HepG2 (cell line): ENCODE results near the gene DDX39B. TPM values are rescaled to one million over a fixed set of nuclear protein-coding genes. Genes with fewer than 3 reads are reported as not detected.

ENCODE experiments used
- ETS1 ChIP-seq: sonication (generic); formaldehyde crosslinking; IDR thresholded peaks from 2 replicates; pipeline ENCODE4 v1.4.0; 2020; ENCODE audit warnings: missing genetic modification reagents
- ETV6 ChIP-seq: sonication (generic); formaldehyde crosslinking; conservative IDR thresholded peaks from 2 replicates; pipeline ENCODE4 v1.4.0; 2020; ENCODE audit warnings: missing genetic modification reagents
- HMGXB3 ChIP-seq: sonication (generic); formaldehyde crosslinking; IDR thresholded peaks from 2 replicates; pipeline ENCODE4 v1.4.0; 2020; ENCODE audit warnings: missing genetic modification reagents, borderline replicate concordance
- SMARCE1 ChIP-seq: fragments of 450-650 bp; IDR thresholded peaks from 2 replicates; pipeline ENCODE4 v1.6.1; 2017; ENCODE audit warnings: borderline replicate concordance
- SPEN ChIP-seq: sonication (generic); formaldehyde crosslinking; IDR thresholded peaks from 2 replicates; pipeline ENCODE4 v1.5.1; 2020; ENCODE audit warnings: low read depth, mild to moderate bottlenecking, missing genetic modification reagents
- ZNF850 ChIP-seq: sonication (generic); formaldehyde crosslinking; conservative IDR thresholded peaks from 2 replicates; pipeline ENCODE4 v1.9.0; 2021; ENCODE audit warnings: mild to moderate bottlenecking, missing genetic modification reagents
- ZNF883 ChIP-seq: sonication (generic); formaldehyde crosslinking; IDR thresholded peaks from 2 replicates; pipeline ENCODE4 v1.5.1; 2020; ENCODE audit warnings: mild to moderate bottlenecking, missing genetic modification reagents; ENCODE audit errors: not compliant biosample characterization
- polyA plus RNA-seq, 8 experiments: library from polyadenylated mRNA; depleted of rRNA in 3 of 8; stranded (reverse) in 7 of 8; unstranded in 1 of 8; fragments of >200 nt; fragmentation: Illumina TruSeq in 4 of 8; extraction: Trizol in 4 of 8; gene quantifications; 2 replicates each; pipeline versions ENCODE4 v1.2.1 to v1.2.3, GENCODE V29; 2011 to 2016; ENCODE audit warnings: low read depth in 4 of 8, missing spikeins in 1 of 8, mixed read lengths in 1 of 8; ENCODE audit not compliant: insufficient read depth in 1 of 8
- total RNA-seq, 5 experiments: library from RNA; depleted of rRNA; stranded (reverse); fragments of >200 nt; fragmentation: Illumina TruSeq; extraction: Trizol; gene quantifications; 2 replicates each; pipeline ENCODE4 v1.2.3, GENCODE V29; 2016; ENCODE audit warnings: low read depth in 1 of 5
- TF ChIP-seq, protein P1 (sequence below): IDR thresholded peaks from 2 replicates; pipeline ENCODE4 v1.6.1; 2016; ENCODE audit warnings: missing biosample characterization, missing genetic modification reagents, low read depth
- TF ChIP-seq, protein P2 (sequence below): sonication (generic); formaldehyde crosslinking; IDR thresholded peaks from 2 replicates; pipeline ENCODE4 v1.5.0; 2020; ENCODE audit warnings: mild to moderate bottlenecking, missing genetic modification reagents, moderate library complexity

Gene DDX39B
- total and polyA plus RNA-seq, 2 of the 13 experiments (the other 11 are each of a cell fraction or from before 2014, with no cell fraction given), result 570 to 678 TPM

DNA sequence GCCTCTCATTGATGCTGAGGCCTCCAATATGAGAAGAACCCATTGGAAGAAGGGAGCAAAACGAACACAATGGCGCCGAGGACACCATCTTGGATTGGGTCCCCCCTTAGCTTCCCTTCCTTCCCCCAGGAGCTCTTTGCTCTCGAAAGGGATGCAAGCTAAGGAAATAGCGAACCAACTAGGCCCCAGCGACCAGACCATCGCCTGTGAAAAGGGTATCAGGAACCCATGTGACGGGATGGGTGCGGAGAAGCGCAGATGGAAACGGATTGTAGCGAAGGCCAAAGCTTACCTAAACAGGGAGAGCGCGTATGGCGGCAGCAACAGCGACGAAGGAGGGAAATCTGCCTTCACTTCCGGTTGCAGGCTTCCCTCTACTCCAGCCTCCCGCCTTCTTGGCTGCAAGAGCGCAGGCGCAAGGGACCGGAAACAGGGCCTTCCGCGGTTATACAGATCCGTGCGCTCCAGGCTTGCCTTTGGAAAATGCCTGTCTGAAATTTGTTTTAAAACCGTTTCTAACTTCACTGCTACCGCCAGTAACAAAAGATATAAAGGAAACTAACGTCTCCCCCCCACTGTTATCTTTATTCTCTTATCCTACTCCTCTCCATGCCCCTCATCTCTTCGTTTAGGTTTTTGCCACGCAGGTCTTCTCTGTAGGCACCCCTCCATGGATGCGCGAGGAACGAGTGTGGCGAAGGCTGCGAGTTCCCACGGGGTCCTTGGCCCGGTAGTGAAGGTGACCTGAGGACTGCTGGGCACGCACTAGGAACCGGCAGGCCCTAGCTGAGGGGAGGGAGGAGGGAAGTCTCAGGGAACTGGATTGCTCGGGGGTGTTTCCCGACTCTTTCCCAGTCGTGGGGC lies at the start of gene DDX39B (continued):
- TF ChIP-seq ETS1 (CRISPR knock-in tag), result peak; percentile 92
- TF ChIP-seq, protein P1, sequence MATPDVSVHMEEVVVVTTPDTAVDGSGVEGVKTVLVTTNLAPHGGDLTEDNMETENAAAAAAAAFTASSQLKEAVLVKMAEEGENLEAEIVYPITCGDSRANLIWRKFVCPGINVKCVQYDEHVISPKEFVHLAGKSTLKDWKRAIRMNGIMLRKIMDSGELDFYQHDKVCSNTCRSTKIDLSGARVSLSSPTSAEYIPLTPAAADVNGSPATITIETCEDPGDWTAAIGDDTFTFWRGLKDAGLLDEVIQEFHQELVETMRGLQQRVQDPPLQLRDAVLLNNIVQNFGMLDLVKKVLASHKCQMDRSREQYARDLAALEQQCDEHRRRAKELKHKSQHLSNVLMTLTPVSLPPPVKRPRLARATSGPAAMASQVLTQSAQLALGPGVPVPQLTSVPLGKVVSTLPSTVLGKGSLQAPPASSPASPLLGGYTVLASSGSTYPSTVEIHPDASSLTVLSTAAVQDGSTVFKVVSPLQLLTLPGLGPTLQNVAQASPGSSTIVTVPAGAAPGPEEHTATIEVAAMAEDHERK, result peak; percentile 18; the same call in 1 of the 2 replicates
- no peak for TF ChIP-seq SMARCE1
- no peak for TF ChIP-seq ZNF850 (CRISPR knock-in tag)
- peak; percentile 63 for TF ChIP-seq HMGXB3 (CRISPR knock-in tag)
- TF ChIP-seq, protein P2, sequence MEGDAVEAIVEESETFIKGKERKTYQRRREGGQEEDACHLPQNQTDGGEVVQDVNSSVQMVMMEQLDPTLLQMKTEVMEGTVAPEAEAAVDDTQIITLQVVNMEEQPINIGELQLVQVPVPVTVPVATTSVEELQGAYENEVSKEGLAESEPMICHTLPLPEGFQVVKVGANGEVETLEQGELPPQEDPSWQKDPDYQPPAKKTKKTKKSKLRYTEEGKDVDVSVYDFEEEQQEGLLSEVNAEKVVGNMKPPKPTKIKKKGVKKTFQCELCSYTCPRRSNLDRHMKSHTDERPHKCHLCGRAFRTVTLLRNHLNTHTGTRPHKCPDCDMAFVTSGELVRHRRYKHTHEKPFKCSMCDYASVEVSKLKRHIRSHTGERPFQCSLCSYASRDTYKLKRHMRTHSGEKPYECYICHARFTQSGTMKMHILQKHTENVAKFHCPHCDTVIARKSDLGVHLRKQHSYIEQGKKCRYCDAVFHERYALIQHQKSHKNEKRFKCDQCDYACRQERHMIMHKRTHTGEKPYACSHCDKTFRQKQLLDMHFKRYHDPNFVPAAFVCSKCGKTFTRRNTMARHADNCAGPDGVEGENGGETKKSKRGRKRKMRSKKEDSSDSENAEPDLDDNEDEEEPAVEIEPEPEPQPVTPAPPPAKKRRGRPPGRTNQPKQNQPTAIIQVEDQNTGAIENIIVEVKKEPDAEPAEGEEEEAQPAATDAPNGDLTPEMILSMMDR, result peak; percentile 39
- peak; percentile 100 for TF ChIP-seq SPEN (CRISPR knock-in tag)
- peak; percentile 89 for TF ChIP-seq ZNF883
- TF ChIP-seq ETV6 (CRISPR knock-in tag), result peak; percentile 48
